Measurements from ENCODE around the gene RELN. TPM values are rescaled to one million over a fixed set of nuclear protein-coding genes. Genes with fewer than 3 reads are reported as not detected.

The RELN gene
- total RNA-seq, 1 experiment from 2014 or later: 0.31 TPM

- H3K36me3 Mint-ChIP-seq (ENCODE audit: insufficient read depth, unreplicated experiment): no peaks in the 10 kb centered on the region
- CTCF ChIA-PET: interaction anchor here (0.6 kb wide), 1 partner anchor 1399 kb away, joined by 7 read pairs; no protein-coding TSS in a partner anchor
- TF ChIP-seq, protein P1, sequence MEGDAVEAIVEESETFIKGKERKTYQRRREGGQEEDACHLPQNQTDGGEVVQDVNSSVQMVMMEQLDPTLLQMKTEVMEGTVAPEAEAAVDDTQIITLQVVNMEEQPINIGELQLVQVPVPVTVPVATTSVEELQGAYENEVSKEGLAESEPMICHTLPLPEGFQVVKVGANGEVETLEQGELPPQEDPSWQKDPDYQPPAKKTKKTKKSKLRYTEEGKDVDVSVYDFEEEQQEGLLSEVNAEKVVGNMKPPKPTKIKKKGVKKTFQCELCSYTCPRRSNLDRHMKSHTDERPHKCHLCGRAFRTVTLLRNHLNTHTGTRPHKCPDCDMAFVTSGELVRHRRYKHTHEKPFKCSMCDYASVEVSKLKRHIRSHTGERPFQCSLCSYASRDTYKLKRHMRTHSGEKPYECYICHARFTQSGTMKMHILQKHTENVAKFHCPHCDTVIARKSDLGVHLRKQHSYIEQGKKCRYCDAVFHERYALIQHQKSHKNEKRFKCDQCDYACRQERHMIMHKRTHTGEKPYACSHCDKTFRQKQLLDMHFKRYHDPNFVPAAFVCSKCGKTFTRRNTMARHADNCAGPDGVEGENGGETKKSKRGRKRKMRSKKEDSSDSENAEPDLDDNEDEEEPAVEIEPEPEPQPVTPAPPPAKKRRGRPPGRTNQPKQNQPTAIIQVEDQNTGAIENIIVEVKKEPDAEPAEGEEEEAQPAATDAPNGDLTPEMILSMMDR (IDR thresholded peaks at IDR 0.05; ENCODE audit: unreplicated experiment): no peak
- H3K27ac Mint-ChIP-seq (ENCODE audit: unreplicated experiment): no peak overlapping the region
- no peaks in the 10 kb centered on the region for H3K27me3 Mint-ChIP-seq (ENCODE audit: unreplicated experiment)
- no peaks in the 10 kb centered on the region for H3K9me3 Mint-ChIP-seq (ENCODE audit: low read depth, unreplicated experiment)
- no peak for DNase-seq
- BruUV-seq (replicated peaks): no TSS peak
- peaks cover 10% of the 10 kb centered on the region for H3K4me1 Mint-ChIP-seq (ENCODE audit: low read depth, unreplicated experiment)
- intact Hi-C loops (cut with micrococcal nuclease; ENCODE audit: unreplicated experiment): no loop called here
- H3K4me3 Mint-ChIP-seq (ENCODE audit: low read depth, unreplicated experiment): no peak overlapping the region
Observed at GRCh38 chr7:103857435-103857834, 132.0 kb downstream of the RELN start.

GRCh38 chr7:103856929-103857328 is 132.5 kb downstream of the RELN start:
- Mint-ChIP-seq H3K36me3 (ENCODE audit: insufficient read depth, unreplicated experiment) (no peaks in the 10 kb centered on the region), H3K4me3 (ENCODE audit: low read depth, unreplicated experiment) (no peak overlapping the region), H3K4me1 (ENCODE audit: low read depth, unreplicated experiment) (peaks cover 8% of the 10 kb centered on the region), H3K9me3 (ENCODE audit: low read depth, unreplicated experiment) (no peaks in the 10 kb centered on the region), H3K27me3 (ENCODE audit: unreplicated experiment) (no peaks in the 10 kb centered on the region), H3K27ac (ENCODE audit: unreplicated experiment) (no peak overlapping the region)
- no peak for DNase-seq
- intact Hi-C loops (cut with micrococcal nuclease; ENCODE audit: unreplicated experiment): no loop called here
- CTCF ChIA-PET: interaction anchor here (0.6 kb wide), 1 partner anchor 1398 kb away, joined by 7 read pairs; no protein-coding TSS in a partner anchor
- TF ChIP-seq, protein P1 (IDR thresholded peaks at IDR 0.05; ENCODE audit: unreplicated experiment): no peak
- no TSS peak for BruUV-seq (replicated peaks)

- no peaks in the 10 kb centered on the region for H3K9me3 Mint-ChIP-seq (ENCODE audit: low read depth, unreplicated experiment)
- intact Hi-C loops (cut with micrococcal nuclease; ENCODE audit: unreplicated experiment): no loop called here
- no TSS peak for BruUV-seq (replicated peaks)
- TF ChIP-seq, protein P1 (IDR thresholded peaks at IDR 0.05; ENCODE audit: unreplicated experiment): no peak
- no peaks in the 10 kb centered on the region for H3K36me3 Mint-ChIP-seq (ENCODE audit: insufficient read depth, unreplicated experiment)
- no peak for DNase-seq
- no peaks in the 10 kb centered on the region for H3K4me1 Mint-ChIP-seq (ENCODE audit: low read depth, unreplicated experiment)
- CTCF ChIA-PET: no interaction called here
- H3K27ac Mint-ChIP-seq (ENCODE audit: unreplicated experiment): no peak overlapping the region
- no peak overlapping the region for H3K4me3 Mint-ChIP-seq (ENCODE audit: low read depth, unreplicated experiment)
- no peaks in the 10 kb centered on the region for H3K27me3 Mint-ChIP-seq (ENCODE audit: unreplicated experiment)
Observed at GRCh38 chr7:103855671-103856070, 133.8 kb downstream of the RELN start.

DNA sequence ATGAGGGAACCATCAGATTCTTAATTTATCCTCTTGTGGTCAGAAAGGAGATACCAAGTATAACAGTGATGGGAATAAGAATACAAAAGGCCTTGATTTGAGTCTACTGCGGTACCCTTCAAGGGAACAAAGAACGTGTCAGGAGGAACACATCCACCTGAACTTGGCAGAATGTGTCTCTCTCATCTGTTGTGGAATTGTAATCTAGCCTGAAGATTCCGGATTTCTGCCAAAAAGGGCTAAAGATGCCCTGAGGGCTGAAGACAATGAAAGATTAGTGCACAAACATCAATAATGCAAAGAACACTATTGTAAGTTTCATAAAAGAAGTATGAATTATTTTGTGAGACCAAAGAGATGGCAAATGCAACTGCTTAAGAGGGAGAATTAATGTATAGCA is 134.8 kb downstream of the RELN start:
- H3K36me3 Mint-ChIP-seq (ENCODE audit: insufficient read depth, unreplicated experiment): no peaks in the 10 kb centered on the region
- no peak overlapping the region for H3K4me3 Mint-ChIP-seq (ENCODE audit: low read depth, unreplicated experiment)
- CTCF ChIA-PET: no interaction called here
- H3K27me3 Mint-ChIP-seq (ENCODE audit: unreplicated experiment): peaks cover 7% of the 10 kb centered on the region
- no peak for DNase-seq
- no peak overlapping the region for H3K27ac Mint-ChIP-seq (ENCODE audit: unreplicated experiment)
- TF ChIP-seq, protein P1 (IDR thresholded peaks at IDR 0.05; ENCODE audit: unreplicated experiment): no peak
- no peaks in the 10 kb centered on the region for H3K4me1 Mint-ChIP-seq (ENCODE audit: low read depth, unreplicated experiment)
- BruUV-seq (replicated peaks): no TSS peak
- intact Hi-C loops (cut with micrococcal nuclease; ENCODE audit: unreplicated experiment): no loop called here
- H3K9me3 Mint-ChIP-seq (ENCODE audit: low read depth, unreplicated experiment): no peaks in the 10 kb centered on the region

All from Calu3 (cell line).